ENCODE data around the gene RPTOR.
"Not testable (repeated sequence)": the region's sequence is repeated elsewhere in the genome, so short reads cannot be mapped to it uniquely, and the experiment has no call there.

RPTOR gene

DNA sequence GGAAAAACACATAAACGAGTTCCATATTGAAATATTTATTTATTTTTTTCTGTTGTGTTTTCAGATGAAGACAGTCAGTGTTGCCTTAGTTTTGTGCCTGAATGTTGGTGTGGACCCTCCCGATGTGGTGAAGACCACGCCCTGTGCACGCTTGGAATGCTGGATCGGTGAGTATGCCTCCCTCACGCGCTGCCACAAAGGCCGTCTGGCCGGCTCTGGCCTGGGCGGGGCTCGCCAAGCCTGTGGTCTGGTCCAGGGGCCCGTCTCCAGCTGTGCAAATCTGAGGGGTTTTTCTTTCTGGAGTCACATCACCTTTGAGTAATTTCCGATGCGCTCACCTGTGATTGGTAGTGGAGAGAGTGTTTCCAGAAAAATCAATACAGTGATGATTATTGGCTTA lies 81.0 kb downstream of the RPTOR start:
- POLR2A ChIA-PET, result no interaction called here

DNA sequence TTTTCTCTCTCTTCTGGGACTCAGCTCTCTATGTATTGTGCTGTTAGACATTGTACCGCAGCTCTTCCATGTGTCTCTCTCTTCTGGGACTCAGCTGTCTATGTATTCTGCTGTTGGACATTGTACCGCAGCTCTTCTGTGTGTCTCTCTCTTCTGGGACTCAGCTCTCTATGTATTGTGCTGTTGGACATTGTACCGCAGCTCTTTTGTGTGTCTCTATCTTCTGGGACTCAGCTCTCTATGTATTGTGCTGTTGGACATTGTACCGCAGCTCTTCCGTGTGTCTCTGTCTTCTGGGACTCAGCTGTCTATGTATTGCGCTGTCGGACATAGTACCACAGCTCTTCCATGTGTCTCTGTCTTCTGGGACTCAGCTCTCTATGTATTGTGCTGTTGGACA lies 84.2 kb downstream of the RPTOR start:
- POLR2A ChIA-PET; DNase-seq (ENCODE audit: extremely low spot score): not testable (repeated sequence)
- CTCF ChIA-PET, result interaction anchor here (1.2 to 1.6 kb wide), 2 partner anchors 9 to 24 kb away, joined by 4 to 5 read pairs; no protein-coding TSS in a partner anchor

More for the DNA sequence above, 81.0 kb downstream of the RPTOR start:
- CTCF ChIA-PET, result no interaction called here
- TF ChIP-seq, protein P1, sequence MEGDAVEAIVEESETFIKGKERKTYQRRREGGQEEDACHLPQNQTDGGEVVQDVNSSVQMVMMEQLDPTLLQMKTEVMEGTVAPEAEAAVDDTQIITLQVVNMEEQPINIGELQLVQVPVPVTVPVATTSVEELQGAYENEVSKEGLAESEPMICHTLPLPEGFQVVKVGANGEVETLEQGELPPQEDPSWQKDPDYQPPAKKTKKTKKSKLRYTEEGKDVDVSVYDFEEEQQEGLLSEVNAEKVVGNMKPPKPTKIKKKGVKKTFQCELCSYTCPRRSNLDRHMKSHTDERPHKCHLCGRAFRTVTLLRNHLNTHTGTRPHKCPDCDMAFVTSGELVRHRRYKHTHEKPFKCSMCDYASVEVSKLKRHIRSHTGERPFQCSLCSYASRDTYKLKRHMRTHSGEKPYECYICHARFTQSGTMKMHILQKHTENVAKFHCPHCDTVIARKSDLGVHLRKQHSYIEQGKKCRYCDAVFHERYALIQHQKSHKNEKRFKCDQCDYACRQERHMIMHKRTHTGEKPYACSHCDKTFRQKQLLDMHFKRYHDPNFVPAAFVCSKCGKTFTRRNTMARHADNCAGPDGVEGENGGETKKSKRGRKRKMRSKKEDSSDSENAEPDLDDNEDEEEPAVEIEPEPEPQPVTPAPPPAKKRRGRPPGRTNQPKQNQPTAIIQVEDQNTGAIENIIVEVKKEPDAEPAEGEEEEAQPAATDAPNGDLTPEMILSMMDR (IDR thresholded peaks at IDR 0.05; ENCODE audit: control extremely low read depth, extremely low read depth, low read depth, missing control alignments), result no peak
- DNase-seq (ENCODE audit: extremely low spot score), result no peak

DNA sequence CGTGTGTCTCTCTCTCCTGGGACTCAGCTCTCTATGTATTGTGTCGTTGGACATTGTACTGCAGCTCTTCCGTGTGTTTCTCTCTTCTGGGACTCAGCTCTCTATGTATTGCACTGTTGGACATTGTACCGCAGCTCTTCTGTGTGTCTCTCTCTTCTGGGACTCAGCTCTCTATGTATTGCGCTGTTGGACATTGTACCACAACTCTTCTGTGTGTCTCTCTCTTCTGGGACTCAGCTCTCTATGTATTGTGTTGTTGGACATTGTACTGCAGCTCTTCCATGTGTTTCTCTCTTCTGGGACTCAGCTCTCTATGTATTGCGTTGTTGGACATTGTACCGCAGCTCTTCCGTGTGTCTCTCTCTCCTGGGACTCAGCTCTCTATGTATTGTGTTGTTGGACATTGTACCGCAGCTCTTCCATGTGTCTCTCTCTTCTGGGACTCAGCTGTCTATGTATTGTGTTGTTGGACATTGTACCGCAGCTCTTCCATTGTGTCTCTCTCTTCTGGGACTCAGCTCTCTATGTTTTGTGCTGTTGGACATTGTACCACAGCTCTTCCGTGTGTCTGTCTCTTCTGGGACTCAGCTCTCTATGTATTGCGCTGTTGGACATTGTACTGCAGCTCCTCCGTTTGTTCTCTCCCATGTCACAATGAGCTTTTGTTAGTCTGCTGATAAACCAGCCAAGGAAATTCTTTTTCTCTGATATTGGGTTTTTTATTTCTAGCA lies 84.8 kb downstream of the RPTOR start:
- DNase-seq (ENCODE audit: extremely low spot score), result no peak
- ChIA-PET POLR2A (no interaction called here), CTCF (interaction anchor here (0.6 to 2.0 kb wide), 4 partner anchors 9 to 54 kb away, joined by 3 to 5 read pairs (median 4); no protein-coding TSS in a partner anchor)
- TF ChIP-seq, protein P1 (IDR thresholded peaks at IDR 0.05; ENCODE audit: control extremely low read depth, extremely low read depth, low read depth, missing control alignments), result no peak

DNA sequence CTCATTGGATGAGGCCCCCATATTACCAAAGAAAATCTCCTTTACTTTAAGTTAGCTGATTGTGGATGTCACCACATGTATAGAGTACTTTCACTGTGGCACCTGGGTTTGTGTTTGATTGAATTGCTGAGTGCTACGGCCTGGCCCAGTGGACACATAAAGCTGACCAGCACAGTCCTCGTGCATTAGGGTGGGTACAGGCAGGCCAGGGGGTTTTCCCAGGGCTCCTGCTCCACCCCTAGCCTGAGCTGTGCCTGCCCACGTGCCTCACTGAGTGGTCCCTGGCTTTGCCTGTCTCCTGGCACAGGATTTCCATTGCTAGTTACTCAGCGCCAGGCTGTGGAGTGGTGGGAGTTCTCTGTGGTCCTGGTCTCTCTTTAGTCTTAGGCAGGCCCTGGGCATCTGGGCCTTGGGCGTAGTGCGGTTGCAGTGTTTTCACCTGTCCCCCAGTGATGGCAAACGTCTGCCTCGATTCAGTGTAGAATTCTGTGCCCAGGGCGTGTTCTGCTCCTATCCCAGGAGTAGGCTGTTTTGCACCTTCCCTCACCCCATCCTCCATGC lies 86.0 kb downstream of the RPTOR start:
- ChIA-PET CTCF (interaction anchor here (2.0 kb wide), 1 partner anchor 55 kb away, joined by 5 read pairs; no protein-coding TSS in a partner anchor), POLR2A (no interaction called here)
- DNase-seq (ENCODE audit: extremely low spot score), result no peak
- TF ChIP-seq, protein P1 (IDR thresholded peaks at IDR 0.05; ENCODE audit: control extremely low read depth, extremely low read depth, low read depth, missing control alignments), result no peak

DNA sequence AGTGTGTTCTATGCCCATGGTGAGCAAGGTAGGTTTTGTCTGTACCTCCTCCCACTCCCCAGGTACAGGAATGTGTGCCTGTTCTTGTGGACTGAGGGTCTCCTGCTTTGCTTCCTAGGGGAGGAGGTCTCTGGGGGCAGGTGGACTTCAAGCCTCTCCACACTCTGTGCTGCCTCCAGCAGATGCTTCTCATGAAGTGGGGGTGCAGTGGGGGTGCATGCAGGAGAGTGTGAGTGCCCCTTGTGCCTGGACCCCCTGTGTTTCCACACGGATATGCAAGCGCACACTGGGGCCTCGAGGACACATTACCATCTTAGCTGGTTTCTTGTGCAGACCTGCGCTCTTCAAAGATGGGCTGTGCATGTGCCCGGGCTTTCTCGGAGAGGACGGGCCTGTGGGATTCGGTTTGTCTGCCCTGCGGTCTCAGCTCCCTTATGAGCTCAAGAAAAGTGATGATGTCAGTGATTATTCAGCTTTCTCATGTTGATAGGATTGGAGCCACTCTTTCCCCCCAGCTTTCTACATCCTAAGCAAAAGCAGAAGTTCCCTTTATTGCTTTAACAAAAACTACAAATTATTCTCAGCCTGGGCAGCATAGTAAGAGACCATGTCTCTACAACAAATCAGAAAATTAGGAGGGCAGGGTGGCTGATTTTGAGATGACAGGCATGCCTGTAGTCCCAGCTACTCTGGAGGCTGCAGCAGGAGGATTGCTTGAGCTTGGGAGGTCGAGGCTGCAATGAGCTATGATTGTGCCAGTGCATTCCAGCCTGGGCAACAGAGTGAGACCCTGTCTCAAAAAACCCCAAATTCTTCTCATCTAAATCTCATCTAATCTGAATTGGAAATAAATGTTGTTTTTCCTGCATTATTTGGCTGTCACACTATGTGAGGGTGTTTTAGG lies 86.8 kb downstream of the RPTOR start:
- no peak for DNase-seq (ENCODE audit: extremely low spot score)
- POLR2A ChIA-PET, result no interaction called here
- TF ChIP-seq, protein P1 (IDR thresholded peaks at IDR 0.05; ENCODE audit: control extremely low read depth, extremely low read depth, low read depth, missing control alignments), result no peak
- CTCF ChIA-PET, result interaction anchor here (1.8 to 2.0 kb wide), 2 partner anchors 14 to 56 kb away, joined by 5 read pairs; no protein-coding TSS in a partner anchor

DNA sequence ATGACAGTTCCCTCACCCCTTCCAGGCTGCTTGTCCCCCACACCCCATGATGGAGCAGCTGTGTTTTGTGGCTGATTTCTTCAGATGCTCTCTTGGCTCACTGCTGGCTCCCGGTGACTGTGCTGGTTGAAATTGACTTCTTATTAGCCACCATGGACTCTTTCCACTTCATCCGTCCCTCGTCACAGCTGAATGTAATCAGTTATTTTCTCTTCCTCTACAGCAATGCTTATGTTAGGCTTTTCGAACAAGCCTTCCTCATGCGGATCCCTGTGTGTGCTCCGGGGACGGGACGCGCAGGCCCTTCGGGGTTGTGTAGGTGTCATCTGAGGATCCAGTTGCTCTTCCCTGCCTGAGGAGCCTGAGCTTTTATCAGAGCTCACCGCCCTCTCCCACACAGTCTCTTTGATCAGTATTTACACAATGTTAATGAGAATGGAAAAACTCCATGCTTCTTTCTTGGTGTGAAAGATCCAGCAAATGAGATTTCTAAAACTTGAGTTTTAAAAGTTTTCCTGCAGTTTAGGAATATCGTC lies 87.5 kb downstream of the RPTOR start:
- DNase-seq (ENCODE audit: extremely low spot score), result no peak
- ChIA-PET POLR2A (no interaction called here), CTCF (interaction anchor here (1.4 to 1.8 kb wide), 2 partner anchors 15 to 20 kb away, joined by 3 to 5 read pairs; no protein-coding TSS in a partner anchor)
- TF ChIP-seq, protein P1 (IDR thresholded peaks at IDR 0.05; ENCODE audit: control extremely low read depth, extremely low read depth, low read depth, missing control alignments), result no peak

Data from GM10248 (cell line).